HG03039 (cell line): ENCODE measurements around the gene PANK3.
"Not testable (repeated sequence)": the region's sequence is repeated elsewhere in the genome, so short reads cannot be mapped to it uniquely, and the experiment has no call there.

Source experiments
- ATAC-seq: cut with Tn5 transposase; IDR thresholded peaks from one replicate; pipeline ENCODE4 v1.9.1; 2021; ENCODE audit warnings: mild to moderate bottlenecking, moderate library complexity; ENCODE audit not compliant: unreplicated experiment

Gene PANK3

DNA sequence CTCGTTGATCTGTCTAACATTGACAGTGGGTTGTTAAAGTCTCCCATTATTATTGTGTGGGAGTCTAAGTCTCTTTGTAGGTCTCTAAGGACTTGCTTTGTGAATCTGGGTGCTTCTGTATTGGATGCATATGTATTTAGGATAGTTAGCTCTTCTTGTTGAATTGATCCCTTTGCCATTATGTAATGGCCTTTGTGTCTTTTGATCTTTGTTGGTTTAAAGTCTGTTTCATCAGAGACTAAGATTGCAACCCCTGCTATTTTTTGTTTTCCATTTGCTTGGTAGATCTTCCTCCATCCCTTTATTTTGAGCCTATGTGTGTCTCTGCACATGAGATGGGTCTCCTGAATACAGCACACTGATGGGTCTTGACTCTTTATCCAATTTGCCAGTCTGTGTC lies 17.0 kb upstream of the PANK3 start:
- not testable (repeated sequence) for ATAC-seq

DNA sequence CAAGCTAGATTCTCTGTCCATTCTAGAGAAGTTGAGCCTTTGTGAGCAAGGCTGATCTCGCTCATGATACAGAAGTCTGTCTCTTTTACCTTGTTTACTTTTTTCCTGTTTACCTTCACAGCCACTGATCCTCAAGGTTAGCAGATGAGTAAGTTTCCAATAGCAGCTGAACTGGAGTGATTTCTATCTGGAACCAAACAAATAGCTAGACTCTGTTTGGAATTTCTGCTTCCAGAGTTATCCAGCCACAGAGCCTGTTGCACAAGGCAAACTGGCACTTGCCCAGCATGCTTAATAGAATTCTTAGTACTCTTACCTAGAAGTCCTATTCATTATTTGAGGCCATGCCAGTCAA lies 12.8 kb upstream of the PANK3 start:
- no peak for ATAC-seq

DNA sequence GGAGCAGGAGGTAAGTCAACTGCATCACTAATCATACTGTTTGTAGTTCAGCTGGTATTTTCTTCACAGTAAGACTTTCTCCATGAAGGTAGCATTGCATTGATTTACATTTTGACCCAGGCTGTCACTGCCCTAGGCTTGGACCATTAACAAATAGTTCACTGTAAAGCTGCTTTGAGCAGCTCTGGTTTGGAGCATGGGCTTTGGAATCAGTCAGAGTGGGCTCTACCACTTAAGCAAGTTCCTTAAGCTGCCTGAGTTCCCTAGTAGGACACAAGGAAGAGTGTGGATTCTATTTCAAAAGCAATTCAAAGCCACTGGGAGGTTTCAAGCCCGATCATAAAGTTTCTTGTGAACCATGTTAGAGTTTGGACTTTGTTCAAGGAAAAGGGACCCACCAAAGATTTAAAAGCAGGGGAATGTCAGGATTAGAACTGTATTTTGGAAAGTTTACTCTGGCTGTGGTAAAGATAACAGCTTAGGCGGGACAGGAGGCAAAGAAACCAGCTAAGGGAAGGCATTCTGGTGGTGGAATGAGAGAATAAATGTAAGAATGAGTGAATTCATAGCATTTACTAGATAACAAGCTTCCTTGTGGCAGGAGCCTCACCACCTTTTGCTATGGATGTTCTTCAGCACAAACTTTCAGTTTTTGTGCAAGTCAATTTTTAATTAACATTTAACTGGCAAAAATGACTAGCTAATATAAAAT lies 12.3 kb upstream of the PANK3 start:
- ATAC-seq: no peak

DNA sequence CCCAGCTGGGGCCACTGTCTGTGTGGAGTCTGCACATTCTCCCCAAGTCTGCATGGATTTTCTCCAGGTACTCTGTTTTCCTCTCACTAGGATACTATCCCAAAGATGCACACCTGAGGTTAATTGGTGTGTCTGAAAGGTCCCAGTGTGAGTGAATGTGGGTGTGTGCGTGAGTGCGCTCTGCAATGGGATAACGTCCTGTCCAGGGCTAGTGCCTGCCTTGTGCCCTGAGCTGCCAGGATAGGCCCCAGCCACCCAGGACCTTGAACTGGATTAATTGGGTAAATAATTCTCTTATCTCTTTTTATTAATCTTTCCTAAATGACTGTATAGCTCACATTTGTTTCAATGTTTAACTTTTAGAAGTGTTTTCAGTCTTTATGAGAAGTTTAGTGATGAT lies 11.5 kb upstream of the PANK3 start:
- ATAC-seq: no peak

DNA sequence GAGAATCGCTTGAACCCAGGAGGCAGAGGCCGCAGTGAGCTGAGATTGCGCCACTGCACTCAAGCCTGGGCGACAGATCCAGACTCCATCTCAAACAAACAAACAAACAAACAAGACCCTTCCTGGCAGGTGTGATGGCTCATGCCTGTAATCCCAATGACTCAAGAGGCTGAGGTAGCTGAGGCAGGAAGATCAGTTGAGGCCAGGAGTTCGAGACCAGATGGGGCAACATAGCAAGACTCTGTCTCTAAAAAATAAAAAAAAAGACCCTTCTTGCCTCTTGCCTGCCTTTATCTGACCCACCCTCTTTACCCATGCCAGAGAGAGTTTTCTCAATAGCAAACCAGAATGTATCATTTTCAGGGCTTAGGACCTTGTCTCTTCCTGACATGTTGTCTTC lies 8.8 kb upstream of the PANK3 start:
- ATAC-seq: no peak

DNA sequence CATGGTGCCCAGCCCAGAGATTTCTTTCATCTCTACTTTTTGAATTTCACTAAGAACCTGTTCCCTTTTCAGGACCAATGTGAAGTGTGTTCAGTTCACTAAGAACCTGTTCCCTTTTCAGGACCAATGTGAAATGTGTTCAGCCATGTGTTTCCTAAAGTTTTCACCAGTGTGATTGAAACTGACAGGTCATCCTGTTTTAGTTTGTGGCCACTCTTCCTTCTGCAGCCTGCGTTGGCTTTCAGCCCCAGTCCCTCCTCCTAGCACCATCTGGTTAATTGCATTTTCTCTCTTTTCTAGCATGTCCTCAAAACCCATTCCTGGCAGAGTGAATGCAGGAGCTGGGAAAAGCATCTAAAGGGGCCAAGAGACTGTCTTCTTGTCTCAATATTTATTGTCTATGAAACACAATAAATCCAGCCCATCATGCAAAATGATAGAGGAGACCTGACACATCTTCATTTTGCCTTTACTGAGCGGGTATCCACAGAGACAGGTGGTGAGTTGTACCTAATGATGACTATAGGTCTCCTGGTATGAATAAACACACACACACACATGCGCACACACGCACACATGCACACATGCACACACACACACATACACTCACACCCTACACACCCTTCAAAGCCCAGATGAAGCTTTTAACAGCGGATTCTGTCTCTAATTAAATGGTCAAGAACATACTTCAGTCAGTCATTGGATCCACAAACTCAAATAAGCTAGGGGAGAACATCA lies 6.1 kb upstream of the PANK3 start:
- no peak for ATAC-seq

DNA sequence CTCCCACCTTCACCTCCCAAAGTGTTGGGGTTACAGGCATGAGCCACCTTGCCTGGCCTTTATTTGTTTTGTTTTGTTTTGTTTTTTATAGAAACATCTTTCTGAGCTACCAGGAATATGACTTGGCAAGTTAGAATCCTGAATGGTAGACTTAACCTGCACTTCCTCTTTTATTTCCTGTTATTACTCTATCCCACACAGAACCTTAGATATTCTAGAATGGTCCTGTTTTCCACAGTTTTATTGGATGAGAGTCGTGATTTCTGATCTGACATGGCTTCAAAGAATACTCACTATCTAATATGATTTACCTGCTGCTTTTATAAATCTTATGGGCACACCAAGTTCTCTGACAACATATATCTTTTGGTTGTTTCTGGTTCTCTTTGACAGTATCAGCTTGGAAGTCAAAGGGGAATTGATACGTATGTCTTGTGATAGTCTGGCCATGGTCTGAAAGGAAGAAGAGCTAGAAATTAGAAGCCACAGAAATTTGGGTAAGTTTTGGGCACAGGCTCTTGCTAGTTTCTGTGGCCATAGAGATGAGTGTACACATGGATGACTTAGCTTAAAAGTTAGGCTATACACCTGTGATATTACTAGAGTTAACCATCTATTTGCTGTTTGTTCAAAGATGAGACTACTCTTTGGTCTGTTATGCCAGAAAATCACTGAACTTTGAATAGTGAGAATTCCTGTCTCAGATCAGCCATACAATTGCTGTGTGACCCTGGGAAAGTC lies 4.7 kb upstream of the PANK3 start:
- ATAC-seq: peak; percentile 26

DNA sequence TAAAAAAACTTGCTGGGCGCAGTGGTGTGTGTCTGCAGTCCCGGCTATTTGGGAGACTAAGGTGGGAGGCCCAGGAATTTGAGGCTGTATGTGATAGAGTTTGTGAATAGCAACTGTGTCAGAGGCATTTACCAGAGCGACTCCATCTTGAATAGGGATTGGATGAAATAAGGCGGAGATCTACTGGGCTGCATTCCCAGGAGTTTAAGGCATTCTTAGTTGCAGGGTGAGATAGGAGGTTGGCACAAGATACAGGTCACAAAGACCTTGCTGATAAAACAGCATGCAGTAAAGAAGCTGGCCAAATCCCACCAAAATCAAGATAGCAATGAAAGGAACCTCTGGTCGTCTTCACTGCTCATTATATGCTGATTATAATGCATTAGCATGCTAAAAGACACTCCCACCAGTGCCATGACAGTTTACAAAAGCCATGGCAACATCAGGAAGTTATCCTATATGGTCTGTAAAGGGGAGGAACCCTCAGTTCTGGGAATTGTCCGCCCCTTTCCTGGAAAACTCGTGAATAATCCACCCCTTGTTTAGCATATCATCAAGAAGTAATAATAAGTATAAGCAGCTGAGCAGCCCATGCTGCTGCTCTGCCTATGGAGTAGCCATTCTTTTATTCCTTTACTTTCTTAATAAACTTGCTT lies 1.8 kb upstream of the PANK3 start:
- not testable (repeated sequence) for ATAC-seq

DNA sequence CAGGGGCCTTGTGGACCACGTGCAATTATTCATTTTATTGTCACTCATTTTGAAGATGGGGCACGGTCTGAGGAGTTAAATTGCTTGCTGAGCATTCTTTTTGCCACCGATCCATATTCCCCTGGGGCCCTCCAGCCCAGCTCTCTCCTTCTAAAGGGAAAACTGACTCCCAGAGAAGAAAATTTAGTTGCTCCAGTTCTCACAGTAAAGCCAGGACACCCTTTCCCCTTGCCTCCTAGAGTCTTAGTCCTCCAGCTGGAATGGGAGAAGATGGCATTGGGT lies 1.0 kb upstream of the PANK3 start:
- ATAC-seq: no peak

DNA sequence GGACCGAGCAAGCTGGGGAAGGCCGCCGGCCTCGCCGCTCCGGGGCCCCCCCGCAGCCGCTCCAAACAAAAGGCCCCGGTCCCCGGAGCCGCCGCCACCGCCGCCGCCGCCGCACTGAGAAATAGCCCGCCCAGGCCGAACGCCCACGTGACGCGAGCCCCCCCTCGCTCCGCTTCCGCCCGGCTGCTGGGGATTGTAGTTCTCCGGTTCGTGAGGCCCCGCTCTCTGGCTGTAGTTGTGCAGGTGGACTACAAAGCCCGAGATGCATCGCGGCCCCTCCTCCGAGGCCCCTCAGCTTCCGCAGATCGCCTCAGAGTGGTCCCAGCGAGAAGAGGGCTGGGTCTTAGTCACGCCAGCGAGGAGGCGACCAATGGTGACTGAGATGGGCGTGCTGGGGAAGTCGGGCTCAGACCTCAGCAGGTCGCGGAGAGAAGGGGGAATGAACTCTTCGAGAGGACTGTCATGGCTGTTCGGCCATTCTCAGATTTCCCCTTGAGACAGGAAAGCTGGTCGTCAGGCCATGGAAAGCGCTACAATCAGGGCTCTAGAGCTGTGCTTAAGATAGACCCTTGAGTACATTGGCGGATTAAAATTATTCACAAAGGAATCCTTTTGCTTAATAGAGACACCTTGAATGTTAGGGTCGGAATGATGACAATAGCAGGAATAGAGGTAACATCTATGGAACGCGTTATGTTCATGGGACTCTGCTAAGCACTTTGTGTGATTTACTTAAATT lies 489 bp upstream of the PANK3 start:
- ATAC-seq: peak; percentile 91

DNA sequence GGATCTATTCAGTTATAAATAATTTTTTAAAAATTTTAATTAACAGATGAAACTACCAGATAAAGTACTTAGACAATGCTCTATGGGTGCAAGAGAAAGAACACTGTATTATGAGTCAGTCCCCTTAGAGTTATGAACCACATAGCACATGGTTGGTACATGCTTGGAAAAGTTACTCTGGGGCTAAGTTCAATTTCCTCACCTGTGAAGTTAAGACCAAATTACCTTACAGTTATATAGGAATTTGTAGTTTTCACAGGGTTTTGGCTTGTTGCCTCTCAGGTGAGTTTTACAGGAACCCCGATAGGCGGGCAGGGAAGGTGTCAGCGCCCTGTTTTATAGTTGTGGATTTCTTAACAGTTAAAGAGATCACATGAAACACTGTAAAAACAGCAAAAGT lies 1.2 kb downstream of the PANK3 start:
- no peak for ATAC-seq

DNA sequence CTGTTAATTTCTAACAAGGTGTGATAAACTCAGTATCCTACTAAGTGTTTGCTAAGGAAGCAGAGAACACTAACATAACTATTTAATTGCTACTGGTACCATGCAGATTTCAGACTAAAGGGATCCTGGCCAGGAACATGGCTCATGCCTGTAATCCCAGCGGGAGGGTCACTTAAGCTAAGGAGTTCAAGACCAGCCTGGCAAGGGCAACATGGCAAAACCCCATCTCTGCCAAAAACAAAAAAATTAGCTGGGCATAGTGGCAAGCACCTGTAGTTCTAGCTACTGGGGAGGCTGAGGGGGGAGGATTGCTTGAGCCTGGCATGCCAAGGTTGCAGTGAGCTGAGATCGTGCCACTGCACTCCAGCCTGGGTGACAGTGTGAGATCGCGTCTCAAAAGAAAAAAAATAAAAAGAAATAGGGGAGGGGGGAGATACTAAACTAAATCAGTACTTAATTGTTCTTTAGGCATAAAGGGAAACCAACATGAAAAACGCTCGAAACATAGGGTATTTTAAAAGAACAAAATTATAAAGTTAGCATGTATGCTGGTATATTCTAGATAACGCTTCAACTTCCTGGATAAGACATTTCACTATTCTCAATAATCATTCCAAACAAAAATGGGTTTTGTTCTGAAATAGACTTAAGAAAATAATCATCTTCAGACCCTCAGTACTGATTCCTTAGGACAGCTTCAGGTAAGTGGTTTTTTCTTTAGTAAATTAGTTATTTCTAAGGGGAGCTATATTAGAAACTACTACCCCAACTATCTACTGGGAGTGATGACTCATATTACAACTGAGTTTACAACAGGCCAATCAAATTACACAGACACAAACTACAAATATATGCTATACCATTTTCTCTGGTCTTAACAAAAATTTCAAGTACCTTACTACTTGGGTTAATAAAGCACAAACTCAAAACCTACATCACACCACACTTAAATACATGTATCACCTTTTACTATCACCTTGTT lies 3.5 kb downstream of the PANK3 start:
- ATAC-seq: no peak

DNA sequence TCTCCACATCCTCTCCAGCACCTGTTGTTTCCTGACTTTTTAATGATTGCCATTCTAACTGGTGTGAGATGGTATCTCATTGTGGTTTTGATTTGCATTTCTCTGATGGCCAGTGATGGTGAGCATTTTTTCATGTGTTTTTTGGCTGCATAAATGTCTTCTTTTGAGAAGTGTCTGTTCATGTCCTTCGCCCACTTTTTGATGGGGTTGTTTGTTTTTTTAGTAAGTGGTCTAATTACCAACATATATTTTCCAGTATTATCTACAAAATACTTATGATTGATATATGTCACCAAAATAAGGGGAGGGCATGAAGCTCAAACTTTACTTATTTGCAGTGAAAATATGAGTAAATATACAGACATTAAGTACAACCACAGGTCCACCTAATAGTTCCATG lies 5.0 kb downstream of the PANK3 start:
- not testable (repeated sequence) for ATAC-seq

DNA sequence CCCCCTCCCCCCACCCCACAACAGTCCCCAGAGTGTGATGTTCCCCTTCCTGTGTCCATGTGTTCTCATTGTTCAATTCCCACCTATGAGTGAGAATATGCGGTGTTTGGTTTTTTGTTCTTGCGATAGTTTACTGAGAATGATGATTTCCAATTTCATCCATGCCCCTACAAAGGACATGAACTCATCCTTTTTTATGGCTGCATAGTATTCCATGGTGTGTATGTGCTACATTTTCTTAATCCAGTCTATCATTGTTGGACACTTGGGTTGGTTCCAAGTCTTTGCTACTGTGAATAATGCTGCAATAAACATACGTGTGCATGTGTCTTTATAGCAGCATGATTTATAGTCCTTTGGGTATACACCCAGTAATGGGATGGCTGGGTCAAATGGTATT lies 5.5 kb downstream of the PANK3 start:
- not testable (repeated sequence) for ATAC-seq

DNA sequence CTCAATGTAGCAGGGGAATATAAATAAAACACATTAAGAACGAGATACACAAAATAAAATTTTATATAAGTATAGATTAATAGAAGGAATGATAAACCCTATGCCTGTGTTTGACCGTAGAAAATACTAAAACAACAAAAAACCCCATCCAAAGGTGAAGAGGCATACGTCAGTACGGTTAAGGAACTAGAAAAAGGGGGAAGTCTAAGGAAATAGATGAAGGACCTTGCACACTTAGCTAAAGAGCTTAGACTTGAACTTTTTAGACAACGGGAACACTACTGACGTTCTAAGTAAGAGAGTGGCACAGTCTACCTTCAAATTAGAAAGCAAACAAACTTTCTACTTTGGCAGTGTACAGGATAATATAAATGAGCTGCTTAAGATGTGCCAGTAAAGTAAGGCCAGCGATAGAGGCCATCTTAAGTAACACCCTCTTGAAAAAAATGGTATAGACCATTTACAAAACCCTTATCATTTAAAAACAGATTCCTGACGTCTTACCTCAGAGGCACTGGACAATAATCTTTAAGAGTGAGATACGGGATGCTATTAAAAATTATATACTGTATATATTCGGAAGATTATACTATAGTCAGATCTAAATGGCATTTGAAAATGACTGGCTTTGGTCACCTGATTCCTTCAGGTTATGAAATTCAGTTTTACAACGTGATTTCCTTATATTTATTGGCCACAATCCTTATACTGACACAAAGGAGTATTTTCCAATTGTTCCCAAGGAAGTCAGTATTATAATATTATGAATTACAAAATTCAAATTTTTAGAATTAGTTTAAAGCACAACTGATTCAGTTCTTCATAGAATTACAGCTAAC lies 8.5 kb downstream of the PANK3 start:
- ATAC-seq: no peak

DNA sequence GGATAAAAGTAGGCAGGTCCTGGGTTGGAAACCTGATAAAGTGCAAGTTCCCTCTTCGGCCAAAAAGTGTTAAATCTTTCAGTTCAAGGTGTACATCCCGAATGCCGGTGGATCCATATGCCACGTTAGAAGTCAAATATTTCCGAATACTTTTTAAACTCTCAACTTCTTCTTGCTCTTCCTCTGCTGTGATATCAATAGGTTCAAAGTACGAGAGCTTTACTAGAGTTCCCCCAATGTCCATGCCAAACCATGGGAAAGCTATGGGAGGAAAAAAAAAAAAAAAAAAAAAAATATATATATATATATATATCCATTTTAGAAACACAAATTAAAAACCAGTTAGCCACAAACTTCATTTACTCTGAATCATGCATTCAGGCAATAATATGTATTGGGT lies 10.4 kb downstream of the PANK3 start:
- ATAC-seq: no peak

DNA sequence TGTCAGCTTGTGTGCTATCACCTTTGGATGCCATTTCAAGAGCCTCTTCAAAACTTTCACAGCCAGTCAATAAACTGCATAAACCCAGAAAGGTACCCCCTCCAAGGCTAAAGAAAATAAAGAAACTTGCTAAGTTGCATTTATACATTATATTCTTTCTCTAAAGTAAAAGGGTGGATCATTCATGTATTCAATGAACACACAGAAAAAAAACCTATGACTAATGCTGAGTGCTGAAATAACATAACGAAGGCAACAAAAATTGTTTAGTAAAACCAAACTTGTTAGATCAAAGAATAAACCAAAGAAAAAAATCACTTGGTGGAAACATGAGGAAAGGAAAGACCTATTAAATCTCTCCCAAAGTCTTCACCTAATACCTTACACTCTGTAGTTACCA lies 15.2 kb downstream of the PANK3 start:
- no peak for ATAC-seq

DNA sequence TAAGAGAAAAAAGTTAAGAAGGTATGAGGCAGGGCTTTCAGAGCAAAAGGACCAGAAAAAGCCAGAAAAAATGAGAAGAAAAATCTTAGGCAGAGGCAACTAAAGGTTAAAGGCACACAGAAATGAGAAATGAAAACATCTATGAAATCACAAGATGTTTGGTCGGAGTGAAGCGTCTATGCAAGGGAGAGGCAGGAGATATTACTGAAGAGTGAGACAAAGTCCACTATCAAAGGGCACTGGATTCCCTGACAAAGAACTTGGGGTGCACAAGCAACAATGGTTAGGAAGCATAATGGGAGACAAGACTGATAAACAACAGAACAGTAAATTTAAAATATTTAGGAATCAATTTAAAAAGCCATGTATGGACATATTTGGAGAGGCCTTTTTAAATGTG lies 16.9 kb downstream of the PANK3 start:
- ATAC-seq: no peak

DNA sequence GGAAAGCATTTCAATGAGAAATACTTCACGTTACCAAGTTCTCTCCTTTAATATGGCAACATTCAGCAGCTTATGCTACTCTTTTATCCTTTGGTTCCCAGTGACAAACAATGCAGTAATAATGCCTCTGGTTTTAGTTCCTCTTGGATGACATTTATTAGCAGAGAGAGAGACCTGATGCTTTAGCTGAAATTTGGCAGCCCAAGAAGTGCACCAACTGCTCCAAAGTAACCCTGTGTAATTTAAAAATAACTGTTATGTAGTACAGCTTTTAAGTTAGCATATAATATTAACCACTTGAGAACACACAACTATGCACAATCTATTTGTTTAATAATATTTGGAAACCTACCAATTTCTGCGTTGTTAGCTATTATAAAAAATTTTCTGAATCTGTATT lies 21.8 kb downstream of the PANK3 start:
- ATAC-seq: no peak
